ENCODE measurements around the gene DPP6.
"Not testable (repeated sequence)": the region's sequence is repeated elsewhere in the genome, so short reads cannot be mapped to it uniquely, and the experiment has no call there.

DPP6 gene

DNA sequence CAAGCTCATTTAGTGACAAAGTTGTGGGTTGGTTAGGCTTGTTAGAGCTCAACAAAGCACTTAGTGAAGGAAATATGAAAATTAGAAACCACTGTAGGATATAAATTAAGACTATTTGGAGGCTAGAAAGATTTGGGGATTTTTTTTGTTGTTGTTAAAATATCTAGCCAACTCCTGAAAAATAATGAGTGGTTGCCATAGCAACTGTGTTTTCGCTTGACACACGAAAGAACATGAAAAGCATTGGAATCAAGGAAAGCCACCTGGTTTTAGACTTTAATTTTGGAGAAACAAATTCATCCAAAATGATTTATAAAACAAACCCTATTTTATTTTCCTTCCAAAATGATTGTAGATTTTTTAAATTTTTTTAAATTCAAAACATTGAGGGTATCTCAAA is 26.3 kb downstream of the DPP6 start:
- not testable (repeated sequence) for FAIRE-seq

DNA sequence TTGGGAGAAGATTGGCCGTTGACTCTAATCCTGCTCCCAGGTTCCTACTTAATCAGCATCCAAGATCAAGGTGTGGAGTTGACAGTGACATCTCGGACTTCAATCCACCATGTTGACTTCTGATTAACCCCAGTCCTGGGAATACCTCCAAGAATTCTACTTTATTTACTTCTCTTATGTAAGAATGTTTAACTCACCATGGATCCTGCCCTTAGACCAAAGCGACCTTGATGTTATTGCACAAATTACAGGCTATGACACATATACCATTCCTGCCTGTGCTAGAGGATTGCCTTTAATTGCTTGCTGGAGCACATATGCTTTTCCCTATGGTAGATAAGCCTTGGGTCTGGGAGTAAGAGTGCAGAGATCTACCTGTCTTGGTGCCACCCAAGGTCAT is 28.1 kb downstream of the DPP6 start:
- FAIRE-seq, result not testable (repeated sequence)

DNA sequence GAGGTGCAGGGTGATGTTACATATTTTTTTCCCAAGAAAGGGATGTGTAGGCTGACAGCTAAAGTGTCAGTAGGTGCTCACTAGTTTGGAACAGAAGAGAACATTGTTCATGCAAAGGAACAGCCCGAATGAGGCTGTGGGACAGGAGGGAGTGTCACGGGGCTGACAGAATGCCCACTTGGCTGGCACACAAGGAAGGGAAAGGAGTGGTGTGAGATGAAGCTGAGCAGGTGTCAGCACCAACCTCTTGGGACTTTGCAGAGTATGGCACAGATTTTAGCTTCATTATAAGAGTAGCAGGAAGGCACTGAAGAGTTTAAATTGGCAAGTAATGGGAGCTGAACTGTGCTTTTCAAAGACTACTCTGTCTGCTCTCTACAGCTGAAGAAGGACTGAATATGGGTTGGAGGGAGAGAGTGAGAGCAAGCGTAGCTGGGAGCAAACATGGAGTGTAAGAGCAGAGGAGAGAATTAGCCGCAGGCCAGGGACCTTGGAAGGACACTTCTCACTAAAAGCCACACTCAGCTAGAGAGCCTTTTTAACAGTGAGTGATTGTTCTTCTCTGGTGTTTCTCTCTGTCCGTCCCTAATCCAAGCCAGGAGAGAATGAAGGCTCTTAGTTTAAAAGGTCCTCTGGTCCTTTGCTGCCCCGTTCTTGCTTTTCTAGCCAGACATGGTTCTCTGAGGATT is 35.0 kb downstream of the DPP6 start:
- not testable (repeated sequence) for FAIRE-seq

DNA sequence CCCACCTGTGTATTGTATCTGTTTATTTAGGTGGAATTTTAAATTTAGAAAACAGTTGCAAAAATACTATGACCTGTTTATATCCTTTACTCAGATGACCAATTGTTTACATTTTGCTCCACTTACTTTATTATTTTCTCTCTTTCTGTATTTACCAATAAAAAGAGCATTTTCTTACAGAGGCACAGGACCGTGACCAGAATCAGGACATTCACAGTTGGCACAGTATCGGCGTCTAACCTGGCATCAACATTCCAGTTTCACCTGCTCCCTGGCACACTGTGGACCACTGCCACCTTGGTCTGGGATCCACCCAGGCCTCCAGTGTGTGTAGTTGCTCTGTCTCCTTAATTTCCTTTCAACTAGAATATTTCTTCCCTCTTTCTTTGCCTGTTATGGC is 39.9 kb downstream of the DPP6 start:
- not testable (repeated sequence) for FAIRE-seq

DNA sequence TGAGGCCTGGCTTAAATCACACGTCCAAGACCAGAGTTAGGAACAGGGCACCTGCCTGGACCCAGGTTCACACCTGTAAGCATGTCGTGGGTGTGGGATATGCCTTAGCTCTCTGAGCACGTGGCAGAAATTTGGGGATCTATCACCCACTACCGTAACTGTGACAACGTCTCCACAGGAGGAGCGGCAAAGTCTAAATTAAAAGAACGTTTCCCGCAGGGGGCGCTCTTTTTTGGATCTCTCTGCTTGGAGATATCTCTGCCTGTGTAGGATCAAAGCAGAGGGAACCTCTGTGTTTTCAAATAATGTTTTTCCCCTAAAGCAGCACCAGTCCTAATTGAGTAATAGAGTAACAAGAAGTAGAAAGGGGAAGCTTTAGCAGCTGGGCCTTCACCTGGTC is 43.0 kb downstream of the DPP6 start:
- FAIRE-seq, result not testable (repeated sequence)

DNA sequence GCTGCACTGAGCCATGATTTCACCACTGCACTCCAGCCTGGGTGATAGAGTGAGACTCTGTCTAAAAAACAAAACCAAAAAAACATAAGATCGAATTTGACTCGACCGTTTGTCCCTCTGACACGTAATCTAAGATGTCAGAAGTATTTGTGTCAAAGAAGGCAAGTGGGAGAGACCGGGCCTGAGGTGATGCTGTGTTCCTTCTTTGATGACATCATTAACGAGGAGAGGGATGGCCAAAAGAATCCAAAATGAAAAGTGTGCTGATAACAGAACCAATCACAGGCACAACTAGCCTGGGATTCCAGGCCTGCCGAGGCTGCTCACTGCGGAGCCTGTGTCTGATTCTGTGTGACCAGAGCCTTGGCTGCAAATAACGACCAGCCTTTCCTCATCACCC is 52.9 kb downstream of the DPP6 start:
- FAIRE-seq, result not testable (repeated sequence)

DNA sequence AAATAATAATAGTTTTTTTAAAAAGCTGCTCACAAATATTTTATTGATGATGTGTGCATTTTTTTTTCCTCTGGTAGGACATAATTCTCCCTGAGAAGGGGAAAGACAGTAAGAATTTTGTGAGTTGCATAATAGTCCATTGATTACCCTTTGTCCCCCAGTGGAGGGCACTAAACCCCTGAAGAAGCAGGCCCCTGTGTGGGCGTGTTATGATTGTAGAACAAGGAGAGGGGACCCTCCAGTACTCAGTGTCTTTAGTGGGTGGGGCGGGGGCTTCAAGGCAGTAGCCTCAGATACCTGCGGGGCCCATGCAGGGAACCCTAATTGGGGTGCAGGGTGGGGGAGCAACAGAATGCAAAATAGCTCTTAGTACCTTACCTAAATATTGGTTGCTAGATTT is 57.4 kb downstream of the DPP6 start:
- not testable (repeated sequence) for FAIRE-seq

GRCh38 chr7:154113732-154114351 is 61.6 kb downstream of the DPP6 start:
- not testable (repeated sequence) for FAIRE-seq

GRCh38 chr7:154117411-154118390 is 65.5 kb downstream of the DPP6 start:
- FAIRE-seq, result not testable (repeated sequence)

- FAIRE-seq, result not testable (repeated sequence)
These were observed 68.6 kb downstream of the DPP6 start for GRCh38 chr7:154120825-154121224.

- FAIRE-seq, result not testable (repeated sequence)
These were observed 70.5 kb downstream of the DPP6 start for GRCh38 chr7:154122720-154123119.

DNA sequence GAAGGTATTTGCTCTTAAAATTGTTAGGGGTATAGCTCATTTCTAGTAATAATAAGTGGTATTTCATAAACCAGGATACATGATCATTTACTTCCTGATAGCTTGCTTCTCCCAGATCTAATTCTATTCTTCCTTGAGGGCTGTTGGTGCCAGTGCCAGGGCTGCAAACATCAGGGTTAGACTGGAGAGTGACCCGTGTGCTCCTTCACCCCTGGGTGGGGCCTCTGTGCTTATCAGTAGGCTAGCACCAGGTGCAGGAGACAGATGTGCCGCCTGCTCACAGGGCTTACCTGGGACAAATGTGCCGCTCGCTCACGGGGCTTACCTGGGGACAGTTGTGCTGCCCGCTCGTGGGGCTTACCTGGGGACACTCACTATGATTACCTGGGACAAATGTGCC is 71.2 kb downstream of the DPP6 start:
- not testable (repeated sequence) for FAIRE-seq

- FAIRE-seq, result not testable (repeated sequence)
These were observed 76.9 kb downstream of the DPP6 start for GRCh38 chr7:154129142-154129541.

DNA sequence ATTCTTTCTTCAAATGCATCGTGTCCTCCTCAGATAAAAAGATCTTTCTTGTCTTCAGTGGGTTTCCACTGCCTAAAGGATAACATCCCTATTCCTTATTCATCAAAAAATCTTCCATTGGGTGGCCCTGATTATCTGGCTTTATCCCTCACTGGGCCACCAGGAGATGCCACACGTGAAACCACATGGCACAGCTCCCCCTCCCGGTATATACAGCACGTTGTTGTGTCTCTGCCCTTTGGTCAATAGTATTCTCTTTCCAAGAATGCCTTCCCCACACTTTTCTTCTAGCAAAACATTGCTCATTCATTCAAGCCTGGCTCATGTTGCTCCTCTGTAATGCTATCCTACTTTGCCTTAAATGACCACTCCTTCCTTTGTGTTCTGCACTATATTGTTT is 80.4 kb downstream of the DPP6 start:
- not testable (repeated sequence) for FAIRE-seq

DNA sequence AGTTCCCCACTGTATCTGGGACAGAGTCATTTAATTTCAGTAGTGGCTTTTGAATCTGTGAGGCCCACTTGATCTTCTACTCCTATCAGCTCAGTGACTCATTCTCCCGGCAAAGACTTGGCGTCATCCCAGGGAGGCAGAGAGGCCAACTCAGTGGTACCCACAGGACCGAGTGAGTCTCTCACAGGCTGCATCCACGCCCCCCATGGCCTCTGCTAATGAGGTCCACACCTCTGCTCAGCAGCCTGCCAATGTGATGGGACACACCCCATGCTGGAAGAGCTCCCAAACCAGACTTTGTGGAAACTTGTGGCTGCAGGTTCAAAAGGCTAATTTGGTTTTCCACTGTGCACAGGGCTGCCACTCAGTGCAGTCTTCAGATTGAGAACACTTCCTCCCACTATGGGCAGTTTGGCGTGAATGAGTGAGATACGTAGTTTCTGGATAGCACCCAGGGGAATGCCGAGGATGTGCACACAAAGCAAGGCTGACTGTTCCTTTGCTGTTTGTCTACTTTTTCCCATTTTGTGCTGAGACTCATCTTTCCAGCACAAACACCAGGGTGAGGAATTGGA is 81.6 kb downstream of the DPP6 start:
- not testable (repeated sequence) for FAIRE-seq

DNA sequence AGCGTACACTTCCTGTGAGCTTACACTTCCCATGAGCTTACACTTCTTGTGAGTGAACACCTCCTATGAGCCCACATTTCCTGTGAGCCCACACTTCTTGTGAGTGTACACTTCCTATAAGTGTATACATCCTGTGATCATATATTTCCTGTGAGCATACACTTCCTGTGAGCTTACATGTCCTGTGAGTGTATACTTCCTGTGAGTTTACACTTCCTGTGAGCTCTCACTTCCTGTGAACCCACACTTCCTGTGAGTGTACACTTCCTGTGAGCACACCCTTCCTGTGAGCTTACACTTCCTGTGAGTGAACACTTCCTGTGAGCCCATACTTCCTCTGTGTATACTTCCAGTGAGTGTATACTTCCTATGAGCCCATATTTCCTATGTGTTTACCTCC is 82.5 kb downstream of the DPP6 start:
- not testable (repeated sequence) for FAIRE-seq

GRCh38 chr7:154135646-154136045 is 83.4 kb downstream of the DPP6 start:
- FAIRE-seq, result not testable (repeated sequence)

- FAIRE-seq, result not testable (repeated sequence)
These were observed 93.9 kb downstream of the DPP6 start for GRCh38 chr7:154145922-154146706.

- not testable (repeated sequence) for FAIRE-seq
These were observed 94.5 kb downstream of the DPP6 start for GRCh38 chr7:154146707-154147038.

DNA sequence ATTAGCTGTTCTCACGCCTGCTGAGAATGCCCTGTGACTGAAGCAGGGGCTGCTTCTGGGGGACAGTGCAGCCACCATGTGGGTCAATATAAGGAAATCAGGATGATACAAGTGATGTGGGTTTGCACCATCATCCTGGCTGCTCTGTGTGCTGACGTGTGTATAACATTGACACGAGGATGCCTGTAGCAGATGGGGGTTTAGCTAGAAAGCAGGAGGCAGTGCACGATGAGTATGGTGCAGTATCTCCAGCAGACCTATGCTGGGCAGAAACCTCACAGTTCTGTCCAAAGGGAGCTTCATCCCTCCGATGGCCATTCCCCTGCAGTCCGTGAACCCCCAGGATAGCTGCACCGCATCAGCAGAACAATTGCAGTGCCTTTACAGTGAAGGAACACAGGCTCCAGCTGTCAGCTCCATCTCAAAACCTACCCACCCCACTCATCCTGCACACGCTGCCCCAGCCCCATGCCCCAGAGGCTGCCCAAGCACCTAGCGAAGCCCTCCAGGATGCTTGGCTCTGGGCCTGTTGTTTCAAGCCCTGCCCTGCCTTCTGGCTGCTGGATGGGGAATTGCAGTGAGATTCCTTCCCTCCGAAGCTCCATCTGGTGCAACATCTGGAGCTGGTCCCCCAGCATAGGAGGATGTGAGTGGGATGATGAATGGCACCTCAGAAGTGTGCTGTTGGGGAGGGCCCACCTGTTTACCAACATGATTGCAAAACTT is 96.8 kb downstream of the DPP6 start:
- not testable (repeated sequence) for FAIRE-seq

DNA sequence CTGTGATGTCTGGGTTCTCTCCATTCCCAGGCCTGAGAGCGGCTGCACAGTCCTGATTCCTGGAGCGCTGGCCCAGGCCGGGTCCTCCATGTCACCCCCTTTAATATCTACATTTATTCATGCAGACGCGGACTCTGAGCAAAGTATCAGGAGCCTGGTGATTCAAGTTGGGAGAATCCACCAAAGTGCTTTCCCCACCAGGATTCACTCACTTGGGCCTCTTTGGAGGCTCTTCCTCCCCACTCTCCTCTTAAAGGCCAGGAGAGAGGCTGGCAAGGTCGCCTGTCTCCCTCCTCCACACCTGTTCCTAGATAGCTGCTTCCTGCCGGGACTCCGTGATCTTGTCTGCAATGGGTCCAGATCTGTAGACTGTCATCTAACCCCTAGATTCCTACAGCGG is 98.5 kb downstream of the DPP6 start:
- FAIRE-seq, result not testable (repeated sequence)
